Measurements from ENCODE around the gene KAZN.

- TF ChIP-seq EZH2phosphoT487 (IDR thresholded peaks at IDR 0.05; ENCODE audit: borderline replicate concordance) (no peak), CTCF (conservative IDR thresholded peaks at IDR 0.05; ENCODE audit: low read length) (no peak)
Observed at GRCh38 chr1:14921057-14921456, 322.6 kb downstream of the KAZN start.
